Mesothelial cell of epicardium (in vitro differentiated cells): Measurements from ENCODE around the gene IL3. TPM values are rescaled to one million over a fixed set of nuclear protein-coding genes. Genes with fewer than 3 reads are reported as not detected.

Experiments
- DNase-seq, 2 experiments: peaks; one replicate each; pipeline ENCODE4 v3.0.0; 2021; ENCODE audit warnings: low spot score in 2 of 2; ENCODE audit not compliant: unreplicated experiment in 2 of 2
- H3K27ac Mint-ChIP-seq: 2 replicates; pipeline ENCODE4 v1.8.0; 2021; ENCODE audit warnings: mixed read lengths
- H3K27me3 Mint-ChIP-seq: 2 replicates; pipeline ENCODE4 v1.8.0; 2021; ENCODE audit warnings: low read depth, mixed read lengths
- H3K36me3 Mint-ChIP-seq: 2 replicates; pipeline ENCODE4 v1.8.0; 2021; ENCODE audit warnings: mixed read lengths
- H3K4me1 Mint-ChIP-seq: 2 replicates; pipeline ENCODE4 v1.8.0; 2021; ENCODE audit warnings: mixed read lengths
- H3K4me3 Mint-ChIP-seq: 2 replicates; pipeline ENCODE4 v1.8.0; 2021; ENCODE audit warnings: mild to moderate bottlenecking, moderate library complexity, mixed read lengths
- H3K9me3 Mint-ChIP-seq: 2 replicates; pipeline ENCODE4 v1.8.0; 2021; ENCODE audit warnings: mixed read lengths
- CTCF ChIP-seq: fragments of 200-600 bp; sonication (generic); IDR thresholded peaks from one replicate; pipeline ENCODE4 v1.5.0; 2021; ENCODE audit warnings: antibody characterized with exemption; ENCODE audit not compliant: unreplicated experiment
- total RNA-seq: library from RNA; stranded (reverse); gene quantifications from 3 replicates; pipeline ENCODE4 v1.2.1, GENCODE V29; 2021

The IL3 gene
- total RNA-seq, result not detected in 3 replicates

- Mint-ChIP-seq H3K27me3 (no peaks in the 10 kb centered on the region), H3K4me3 (no peak within 1 kb of the TSS)
Observed at GRCh38 chr5:132060501-132061161, at the start of gene IL3. Gene IL3 (plus strand): TSS chr5:132060655. CDS start chr5:132060707, 52 bp downstream.

GRCh38 chr5:132010989-132011621, 49.4 kb upstream of the IL3 start:
- Mint-ChIP-seq H3K36me3 (no peaks in the 10 kb centered on the region), H3K4me1 (no peaks in the 10 kb centered on the region), H3K27me3 (peaks cover 78% of the 10 kb centered on the region), H3K9me3 (no peaks in the 10 kb centered on the region), H3K4me3 (peak overlapping the region; percentile 60), H3K27ac (no peak overlapping the region)
- no peak for TF ChIP-seq CTCF
- peak in 1 of 2 experiments; percentile 26 for DNase-seq

More at GRCh38 chr5:132060501-132061161, at the start of gene IL3:
- Mint-ChIP-seq H3K36me3 (no peaks in the 10 kb centered on the region), H3K27ac (no peak within 1 kb of the TSS), H3K9me3 (no peaks in the 10 kb centered on the region), H3K4me1 (peaks cover 2% of the 10 kb centered on the region)
- peak in 1 of 2 experiments; percentile 10 for DNase-seq
- no peak for TF ChIP-seq CTCF

- TF ChIP-seq CTCF, result no peak
- Mint-ChIP-seq H3K4me1 (no peaks in the 10 kb centered on the region), H3K27me3 (peaks cover 85% of the 10 kb centered on the region), H3K27ac (no peak within 1 kb of the TSS), H3K9me3 (no peaks in the 10 kb centered on the region), H3K36me3 (no peaks in the 10 kb centered on the region), H3K4me3 (peak within 1 kb of the TSS; percentile 60)
- peak in 1 of 2 experiments; percentile 55 for DNase-seq
Observed at GRCh38 chr5:132011622-132012343, 48.7 kb upstream of the IL3 start, which contains the start of gene ACSL6. Gene ACSL6 (minus strand): TSS chr5:132011658. CDS start chr5:132011553, 105 bp downstream.

- Mint-ChIP-seq H3K36me3 (no peaks in the 10 kb centered on the region), H3K27me3 (peaks cover 92% of the 10 kb centered on the region)
Observed at GRCh38 chr5:132012371-132013005, 48.0 kb upstream of the IL3 start.

More at GRCh38 chr5:132012371-132013005, 48.0 kb upstream of the IL3 start:
- TF ChIP-seq CTCF, result no peak
- H3K27ac Mint-ChIP-seq, result no peak overlapping the region
- H3K4me3 Mint-ChIP-seq, result peak overlapping the region; percentile 38
- no peaks in the 10 kb centered on the region for H3K9me3 Mint-ChIP-seq
- DNase-seq, result peak; percentile 74 to 89
- no peaks in the 10 kb centered on the region for H3K4me1 Mint-ChIP-seq
